NCI-H82 (cell line): Measurements from ENCODE around the gene C12orf54.
"Not testable (repeated sequence)": the region's sequence is repeated elsewhere in the genome, so short reads cannot be mapped to it uniquely, and the experiment has no call there.

Source experiments
- DNase-seq: peaks from one replicate; lab custom pipeline; 2025; lab: John Stamatoyannopoulos, UW

Gene C12orf54

DNA sequence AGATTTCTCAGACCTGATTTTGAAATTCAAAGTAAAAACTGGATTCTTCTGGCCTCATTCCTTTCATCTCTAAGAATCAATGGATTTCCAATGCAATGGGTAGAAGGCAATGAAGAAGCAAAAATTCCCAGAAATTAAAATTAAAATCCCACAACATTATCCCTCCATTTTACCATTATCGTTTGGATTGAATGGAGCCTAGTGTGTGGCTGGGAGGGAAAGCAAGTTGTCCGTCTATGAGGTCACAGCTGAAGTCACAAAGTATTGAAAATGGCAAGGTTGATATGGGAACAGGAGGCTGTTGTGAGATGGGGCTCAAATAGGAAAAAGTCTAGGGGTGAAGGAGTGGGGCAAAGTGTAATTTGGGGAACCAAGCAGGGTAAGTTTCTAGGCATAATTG, at the start of gene C12orf54:
TSS of gene C12orf54 (plus strand) at position 301 of the 400 bp plus-strand sequence. CDS start 799 bp downstream, outside the sequence.
- no peak for DNase-seq

- not testable (repeated sequence) for DNase-seq
These were observed 48.3 kb upstream of the C12orf54 start for GRCh38 chr12:48434016-48434415.

GRCh38 chr12:48441069-48441468, 41.2 kb upstream of the C12orf54 start:
- no peak for DNase-seq

- DNase-seq, result peak; percentile 14
These were observed 40.0 kb upstream of the C12orf54 start for GRCh38 chr12:48442179-48442847.

DNA sequence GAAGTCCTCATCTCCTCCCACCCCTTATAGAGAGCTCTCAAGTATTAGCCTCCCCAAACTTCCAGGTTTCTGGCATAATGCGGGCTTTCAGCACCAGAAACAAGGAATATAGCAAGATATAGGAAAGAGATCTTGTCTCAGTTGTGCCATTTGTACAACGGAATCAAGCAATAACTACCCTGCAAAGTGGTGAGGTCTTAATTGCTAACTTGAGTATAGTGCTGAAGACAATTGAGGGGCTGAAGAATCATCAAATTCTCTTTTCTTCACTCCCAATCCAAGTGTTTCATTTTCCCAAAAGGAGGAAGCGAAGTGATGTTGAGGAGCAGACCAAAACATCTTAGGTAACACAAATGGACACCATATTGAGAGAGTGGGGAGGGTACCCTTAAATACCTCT, 36.8 kb upstream of the C12orf54 start:
- no peak for DNase-seq

DNA sequence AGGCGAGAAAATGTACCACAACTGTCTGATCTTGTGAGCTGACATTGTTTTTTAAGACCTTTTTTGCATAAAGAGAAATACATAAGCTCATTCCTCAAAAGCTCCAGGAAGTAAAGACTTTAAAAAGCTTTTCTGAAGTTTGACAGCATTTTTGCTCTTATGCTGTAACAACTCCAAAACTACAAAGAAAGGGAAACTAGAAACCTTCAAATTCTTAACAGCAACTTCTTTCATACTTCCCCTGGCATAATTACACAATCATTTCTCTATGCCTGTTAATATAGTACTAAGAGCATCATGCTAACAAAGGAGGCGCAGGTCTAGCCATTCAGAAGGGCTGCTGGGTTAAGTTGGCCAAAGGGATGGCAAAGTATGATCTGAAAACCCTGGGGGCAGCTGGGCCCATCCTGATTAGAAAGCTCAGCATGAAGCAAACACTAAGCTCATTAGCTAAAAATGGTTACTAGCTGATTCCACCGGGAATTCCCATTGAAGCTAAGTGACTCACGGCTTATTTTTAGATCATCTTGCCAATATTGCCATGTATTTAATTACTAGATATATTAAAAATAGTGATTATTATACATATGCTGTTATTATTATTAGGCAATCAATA, 36.0 kb upstream of the C12orf54 start:
- DNase-seq, result peak; percentile 93

GRCh38 chr12:48447755-48448154, 34.5 kb upstream of the C12orf54 start:
- DNase-seq, result peak; percentile 34

DNA sequence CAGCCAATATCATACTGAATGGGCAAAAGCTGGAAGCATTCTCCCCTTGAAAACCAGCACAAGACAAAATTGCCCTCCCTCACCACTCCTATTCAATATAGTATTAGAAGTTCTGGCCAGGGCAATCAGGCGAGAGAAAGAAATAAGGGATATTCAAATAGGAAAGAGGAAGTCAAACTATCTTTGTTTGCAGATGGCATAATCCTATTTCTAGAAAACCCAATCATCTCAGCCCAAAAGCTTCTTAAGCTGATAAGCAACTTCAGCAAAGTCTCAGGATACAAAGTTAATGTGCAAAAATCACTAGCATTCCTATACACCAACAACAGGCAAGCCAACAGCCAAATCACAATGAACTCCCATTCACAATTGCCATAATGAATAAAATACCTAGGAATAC, 30.9 kb upstream of the C12orf54 start:
- DNase-seq, result peak; percentile 2

DNA sequence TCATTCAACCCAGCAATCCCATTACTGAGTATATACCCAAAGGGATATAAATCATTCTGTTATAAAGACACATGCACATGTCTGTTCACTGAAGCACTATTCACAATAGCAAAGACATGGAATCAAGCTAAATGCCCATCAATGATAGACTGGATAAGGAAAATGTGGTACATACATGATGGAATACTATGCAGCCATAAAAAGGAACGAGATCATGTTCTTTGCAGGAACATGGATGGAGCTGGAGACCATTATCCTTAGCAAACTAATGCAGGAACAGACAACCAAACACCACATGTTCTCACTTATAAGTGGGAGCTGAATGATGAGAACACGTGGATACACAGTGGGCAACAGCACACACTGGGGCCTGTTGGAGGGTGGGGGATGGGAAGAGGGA, 29.3 kb upstream of the C12orf54 start:
- DNase-seq, result not testable (repeated sequence)

DNA sequence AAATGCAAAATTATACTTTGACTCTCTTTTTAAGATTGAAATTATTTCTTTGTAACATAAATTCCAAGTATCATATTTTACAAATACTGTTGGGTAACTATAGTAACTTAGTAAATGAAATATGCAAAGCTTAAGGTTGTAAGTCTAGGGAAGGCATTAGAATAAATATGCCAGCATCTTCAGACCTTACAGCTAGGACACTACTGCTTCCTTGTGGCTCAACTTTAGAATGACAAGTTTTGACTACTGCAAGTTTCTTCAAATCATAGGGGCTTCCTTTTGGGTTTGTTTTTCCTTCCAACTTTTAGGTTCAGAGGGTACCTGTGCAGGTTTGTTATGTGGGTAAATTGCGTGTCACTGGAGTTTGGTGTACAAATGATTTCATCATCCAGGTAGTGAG, 27.6 kb upstream of the C12orf54 start:
- DNase-seq, result peak; percentile 64

GRCh38 chr12:48455116-48455515, 27.2 kb upstream of the C12orf54 start:
- DNase-seq, result no peak

DNA sequence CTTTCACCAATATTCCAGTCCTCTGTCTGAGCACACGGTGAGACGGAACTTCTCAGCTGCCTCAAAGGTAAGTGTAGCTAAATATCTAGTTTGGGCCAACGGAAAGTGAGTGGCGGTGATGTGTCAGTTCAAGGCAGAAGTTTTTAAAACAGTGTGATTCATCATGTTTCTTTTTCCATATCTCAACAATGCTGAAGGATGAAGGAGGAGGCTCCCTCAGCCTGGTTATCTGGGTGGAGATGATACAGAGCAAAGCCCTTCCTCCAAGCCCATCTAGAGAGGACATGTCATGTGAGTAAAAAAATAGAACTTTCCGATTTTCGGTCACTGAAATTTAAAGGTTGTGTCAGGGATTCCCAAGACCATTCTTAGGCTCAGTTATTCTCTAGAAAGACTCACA, 23.0 kb upstream of the C12orf54 start:
- DNase-seq, result no peak

DNA sequence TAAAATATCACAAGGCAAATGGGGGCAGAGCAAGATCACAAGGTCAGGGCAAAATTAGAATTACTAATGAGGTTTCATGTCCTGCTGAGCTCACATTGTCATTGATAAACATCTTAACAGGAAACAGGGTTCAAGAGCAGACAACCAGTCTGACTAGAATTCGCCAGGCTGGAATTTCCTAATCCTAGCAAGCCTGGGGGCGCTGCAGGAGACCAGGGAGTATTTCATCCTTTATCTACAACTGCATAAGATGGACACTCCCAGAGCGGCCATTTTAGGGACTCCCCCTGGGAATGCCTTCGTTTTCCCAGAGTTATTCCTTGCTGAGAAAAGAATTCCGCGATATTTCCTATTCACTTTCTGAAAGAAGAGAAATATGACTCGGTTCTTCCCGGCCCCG, 13.3 kb upstream of the C12orf54 start:
- not testable (repeated sequence) for DNase-seq

GRCh38 chr12:48472259-48472658, 10.0 kb upstream of the C12orf54 start, which contains the start of gene ANP32D:
Gene ANP32D, plus strand, starts transcription at chr12:48472559. Its CDS starts 106 bp downstream, at chr12:48472665.
- DNase-seq, result no peak

DNA sequence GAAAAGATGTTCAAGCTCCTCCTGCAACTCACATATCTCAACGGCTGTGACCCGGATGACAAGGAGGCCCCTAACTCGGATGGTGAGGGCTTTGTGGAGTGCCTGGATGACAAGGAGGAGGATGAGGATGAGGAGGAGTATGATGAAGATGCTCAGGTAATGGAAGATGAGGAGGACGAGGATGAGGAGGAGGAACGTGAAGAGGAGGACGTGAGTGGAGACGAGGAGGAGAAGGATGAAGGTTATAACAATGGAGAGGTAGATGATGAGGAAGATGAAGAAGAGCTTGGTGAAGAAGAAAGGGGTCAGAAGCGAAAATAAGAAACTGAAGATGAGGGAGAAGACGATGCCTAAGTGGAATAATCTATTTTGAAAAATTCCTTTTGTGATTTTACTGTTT, 9.2 kb upstream of the C12orf54 start:
- DNase-seq, result no peak

GRCh38 chr12:48474497-48474896, 7.8 kb upstream of the C12orf54 start:
- DNase-seq, result not testable (repeated sequence)

DNA sequence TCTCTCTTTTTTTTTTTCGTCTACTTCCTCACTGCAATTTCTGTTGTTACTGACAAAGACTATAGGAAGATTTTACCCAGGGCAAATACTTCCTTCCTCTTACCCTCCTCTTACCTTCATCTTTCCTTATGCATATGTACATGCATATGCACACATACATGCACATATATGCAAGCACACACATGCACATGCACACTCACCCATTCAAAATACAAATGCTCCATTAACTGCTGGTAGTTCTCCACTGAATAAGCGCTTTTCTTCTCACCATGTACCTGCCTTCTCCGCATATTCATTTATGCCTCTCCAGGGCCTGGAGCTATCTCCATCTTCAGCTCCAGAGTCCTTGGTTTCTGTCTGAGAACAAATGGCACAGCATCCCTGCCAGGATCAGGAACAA, 632 bp downstream of the C12orf54 start:
- DNase-seq, result no peak

- no peak for DNase-seq
These were observed 4.0 kb downstream of the C12orf54 start for GRCh38 chr12:48486261-48486660.

DNA sequence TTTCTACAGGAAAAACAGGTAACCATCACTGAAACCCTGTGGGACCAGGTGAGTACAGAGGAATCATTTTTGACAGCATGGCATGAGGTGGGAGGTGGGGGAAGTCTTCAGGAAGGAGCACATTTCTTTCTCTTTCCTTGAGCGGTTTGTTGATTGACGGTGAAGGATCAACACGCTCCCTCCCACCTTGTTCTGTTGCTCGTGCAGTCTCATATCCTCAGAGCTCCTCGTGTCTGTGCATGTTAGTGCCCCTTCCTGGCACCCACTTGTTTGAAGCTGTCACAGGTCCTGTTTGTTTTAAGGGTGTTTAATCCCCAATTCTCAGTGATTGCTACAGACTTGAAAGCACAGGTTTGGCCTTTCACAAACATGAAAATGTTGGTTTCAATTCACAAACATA, 4.4 kb downstream of the C12orf54 start:
- DNase-seq, result no peak

DNA sequence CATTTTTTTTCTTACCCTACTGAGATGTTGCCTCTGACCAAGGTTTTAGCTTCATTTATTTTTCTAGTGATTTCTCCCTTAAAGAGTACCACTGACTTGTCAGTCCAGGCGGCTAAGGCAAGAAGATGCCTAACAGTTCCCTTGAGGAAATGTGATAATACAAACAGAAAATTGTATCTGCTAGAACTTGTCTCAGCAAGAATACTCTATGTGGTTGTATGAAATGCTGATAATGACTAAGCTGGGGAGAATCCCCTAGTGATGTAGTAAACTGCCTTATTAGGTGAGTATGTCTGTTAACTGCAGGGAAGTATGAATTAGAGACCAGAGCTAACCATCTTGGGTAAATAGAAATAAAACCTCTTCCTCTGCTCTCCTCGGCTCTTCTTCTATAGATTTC, 6.7 kb downstream of the C12orf54 start:
- no peak for DNase-seq

DNA sequence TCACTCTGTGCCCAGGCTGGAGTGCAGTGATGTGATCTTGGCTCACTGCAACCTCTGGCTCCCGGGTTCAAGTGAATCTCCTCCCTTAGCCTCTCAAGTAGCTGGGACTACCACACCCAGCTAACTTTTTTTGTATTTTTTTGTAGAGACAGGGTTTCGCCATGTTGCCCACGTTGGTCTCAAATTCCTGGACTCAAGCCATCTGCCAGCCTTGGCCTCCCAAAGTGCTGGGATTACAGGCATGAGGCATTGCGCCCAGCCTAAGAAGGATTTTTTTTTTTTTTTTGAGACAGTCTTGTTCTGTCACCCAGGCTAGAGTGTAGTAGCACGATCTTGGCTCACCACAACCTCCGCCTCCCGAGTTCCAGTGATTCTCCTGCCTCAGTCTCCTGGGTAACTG, 7.2 kb downstream of the C12orf54 start:
- DNase-seq, result not testable (repeated sequence)

GRCh38 chr12:48500281-48500680, 18.0 kb downstream of the C12orf54 start:
- DNase-seq, result not testable (repeated sequence)

DNA sequence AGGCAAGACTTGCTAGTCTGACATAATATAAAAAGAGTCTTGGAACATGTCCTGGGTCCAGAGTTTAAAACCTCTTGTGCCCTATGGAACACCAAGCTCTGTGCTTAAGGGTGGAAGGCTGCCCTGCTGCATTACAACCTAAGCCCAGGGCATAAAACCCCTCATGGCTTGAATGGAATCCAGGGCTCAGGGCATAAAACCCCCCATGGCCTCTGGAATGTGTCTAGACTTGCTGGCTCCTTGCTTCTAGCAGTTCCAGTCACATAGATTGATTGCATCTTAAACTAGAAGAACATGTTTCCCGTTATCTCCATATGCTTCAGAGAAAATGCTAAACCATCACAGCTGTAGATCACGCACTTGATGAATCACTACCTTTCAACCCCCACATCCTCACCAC, 24.5 kb downstream of the C12orf54 start:
- not testable (repeated sequence) for DNase-seq

DNA sequence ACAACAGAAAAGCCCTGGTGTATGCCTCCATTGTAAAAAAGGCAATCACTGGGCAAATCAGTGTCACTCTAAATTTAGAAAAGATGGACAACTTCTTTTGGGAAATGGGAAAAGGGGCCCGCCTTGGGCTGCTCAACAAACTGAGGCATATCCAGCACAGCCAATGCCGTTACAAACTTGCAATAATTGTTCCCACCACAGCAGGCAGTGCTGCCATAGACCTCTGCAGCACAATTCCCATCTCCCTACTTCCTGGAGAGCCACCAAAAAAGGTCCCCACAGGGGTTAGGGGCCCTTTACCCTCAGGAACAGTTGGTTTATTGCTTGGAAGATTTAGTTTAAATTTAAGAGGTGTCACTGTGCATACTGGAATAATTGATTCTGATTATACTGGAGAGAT, 26.7 kb downstream of the C12orf54 start:
- no peak for DNase-seq
